Measurements from ENCODE around the gene COL8A1.

The COL8A1 gene

GRCh38 chr3:99637368-99638111 lies 854 bp upstream of the COL8A1 start:
- no peak for DNase-seq (ENCODE audit: low read depth in 2 of 2, low spot score in 1 of 2)

GRCh38 chr3:99639579-99639978 lies 1.2 kb downstream of the COL8A1 start:
- DNase-seq (ENCODE audit: low read depth in 2 of 2, low spot score in 1 of 2) = no peak

- DNase-seq (ENCODE audit: low read depth in 2 of 2, low spot score in 1 of 2) = no peak
Measured at GRCh38 chr3:99640214-99640851, 1.9 kb downstream of the COL8A1 start.

- no peak for DNase-seq (ENCODE audit: low read depth in 2 of 2, low spot score in 1 of 2)
Measured at GRCh38 chr3:99641480-99641879, 3.1 kb downstream of the COL8A1 start.

- no peak for DNase-seq (ENCODE audit: low read depth in 2 of 2, low spot score in 1 of 2)
Measured at GRCh38 chr3:99641982-99642381, 3.6 kb downstream of the COL8A1 start.

- DNase-seq (ENCODE audit: low read depth in 2 of 2, low spot score in 1 of 2) = no peak
Measured at GRCh38 chr3:99644017-99644416, 5.6 kb downstream of the COL8A1 start.

- no peak for DNase-seq (ENCODE audit: low read depth in 2 of 2, low spot score in 1 of 2)
Measured at GRCh38 chr3:99644746-99645145, 6.4 kb downstream of the COL8A1 start.

GRCh38 chr3:99645277-99646106 lies 7.1 kb downstream of the COL8A1 start:
- DNase-seq (ENCODE audit: low read depth in 2 of 2, low spot score in 1 of 2) = no peak

- no peak for DNase-seq (ENCODE audit: low read depth in 2 of 2, low spot score in 1 of 2)
Measured at GRCh38 chr3:99646107-99646435, 7.7 kb downstream of the COL8A1 start.

- no peak for DNase-seq (ENCODE audit: low read depth in 2 of 2, low spot score in 1 of 2)
Measured at GRCh38 chr3:99647081-99647480, 8.7 kb downstream of the COL8A1 start.

- DNase-seq (ENCODE audit: low read depth in 2 of 2, low spot score in 1 of 2) = no peak
Measured at GRCh38 chr3:99648101-99648500, 9.7 kb downstream of the COL8A1 start.

- no peak for DNase-seq (ENCODE audit: low read depth in 2 of 2, low spot score in 1 of 2)
Measured at GRCh38 chr3:99648516-99648915, 10.1 kb downstream of the COL8A1 start.

- DNase-seq (ENCODE audit: low read depth in 2 of 2, low spot score in 1 of 2) = no peak
Measured at GRCh38 chr3:99651531-99651930, 13.1 kb downstream of the COL8A1 start.

GRCh38 chr3:99656624-99657023 lies 18.2 kb downstream of the COL8A1 start:
- DNase-seq (ENCODE audit: low read depth in 2 of 2, low spot score in 1 of 2) = no peak

- no peak for DNase-seq (ENCODE audit: low read depth in 2 of 2, low spot score in 1 of 2)
Measured at GRCh38 chr3:99658274-99658673, 19.9 kb downstream of the COL8A1 start.

GRCh38 chr3:99659032-99659431 lies 20.6 kb downstream of the COL8A1 start:
- DNase-seq (ENCODE audit: low read depth in 2 of 2, low spot score in 1 of 2) = no peak

- no peak for DNase-seq (ENCODE audit: low read depth in 2 of 2, low spot score in 1 of 2)
Measured at GRCh38 chr3:99659951-99660350, 21.6 kb downstream of the COL8A1 start.

GRCh38 chr3:99662838-99663570 lies 24.6 kb downstream of the COL8A1 start:
- no peak for DNase-seq (ENCODE audit: low read depth in 2 of 2, low spot score in 1 of 2)

- DNase-seq (ENCODE audit: low read depth in 2 of 2, low spot score in 1 of 2) = no peak
Measured at GRCh38 chr3:99663977-99664376, 25.6 kb downstream of the COL8A1 start.

- no peak for DNase-seq (ENCODE audit: low read depth in 2 of 2, low spot score in 1 of 2)
Measured at GRCh38 chr3:99665017-99665416, 26.6 kb downstream of the COL8A1 start.

- no peak for DNase-seq (ENCODE audit: low read depth in 2 of 2, low spot score in 1 of 2)
Measured at GRCh38 chr3:99666201-99666600, 27.8 kb downstream of the COL8A1 start.

All from stimulated activated CD8-positive, alpha-beta memory T cell treated with anti-CD3 and anti-CD28 coated beads, Interleukin-4, amount 100 ng/mL, for 1 hour (primary cell).